Progenitor cell of endocrine pancreas (in vitro differentiated cells): ENCODE results near the gene VPS26C. TPM values are rescaled to one million over a fixed set of nuclear protein-coding genes. Genes with fewer than 3 reads are reported as not detected.

Experiments
- DNase-seq: peaks from one replicate; pipeline ENCODE4 v3.0.0; 2021; ENCODE audit warnings: low spot score; ENCODE audit not compliant: unreplicated experiment
- H3K27ac Mint-ChIP-seq: 2 replicates; pipeline ENCODE4 v1.8.0; 2021; ENCODE audit warnings: mild to moderate bottlenecking, moderate library complexity, mixed read lengths
- H3K27me3 Mint-ChIP-seq: 2 replicates; pipeline ENCODE4 v1.8.0; 2021; ENCODE audit warnings: mixed read lengths
- H3K36me3 Mint-ChIP-seq: 2 replicates; pipeline ENCODE4 v1.8.0; 2022; ENCODE audit warnings: mixed read lengths; ENCODE audit not compliant: insufficient read depth
- H3K4me1 Mint-ChIP-seq: 2 replicates; pipeline ENCODE4 v1.8.0; 2021; ENCODE audit warnings: low read depth, mixed read lengths
- H3K4me3 Mint-ChIP-seq: 2 replicates; pipeline ENCODE4 v1.8.0; 2021; ENCODE audit warnings: low read depth, mild to moderate bottlenecking, moderate library complexity, mixed read lengths
- H3K9me3 Mint-ChIP-seq: 2 replicates; pipeline ENCODE4 v1.8.0; 2021; ENCODE audit warnings: low read depth, mixed read lengths
- total RNA-seq: library from RNA; stranded (reverse); gene quantifications from 2 replicates; pipeline ENCODE4 v1.2.1, GENCODE V29; 2021
- TF ChIP-seq, protein P1 (sequence below): fragments of 200-600 bp; sonication (generic); IDR thresholded peaks from one replicate; pipeline ENCODE4 v1.5.0; 2021; ENCODE audit warnings: antibody characterized with exemption, mild to moderate bottlenecking; ENCODE audit not compliant: unreplicated experiment

The VPS26C gene
- total RNA-seq, 1 donor from 2014 or later, result 38.7 TPM

DNA sequence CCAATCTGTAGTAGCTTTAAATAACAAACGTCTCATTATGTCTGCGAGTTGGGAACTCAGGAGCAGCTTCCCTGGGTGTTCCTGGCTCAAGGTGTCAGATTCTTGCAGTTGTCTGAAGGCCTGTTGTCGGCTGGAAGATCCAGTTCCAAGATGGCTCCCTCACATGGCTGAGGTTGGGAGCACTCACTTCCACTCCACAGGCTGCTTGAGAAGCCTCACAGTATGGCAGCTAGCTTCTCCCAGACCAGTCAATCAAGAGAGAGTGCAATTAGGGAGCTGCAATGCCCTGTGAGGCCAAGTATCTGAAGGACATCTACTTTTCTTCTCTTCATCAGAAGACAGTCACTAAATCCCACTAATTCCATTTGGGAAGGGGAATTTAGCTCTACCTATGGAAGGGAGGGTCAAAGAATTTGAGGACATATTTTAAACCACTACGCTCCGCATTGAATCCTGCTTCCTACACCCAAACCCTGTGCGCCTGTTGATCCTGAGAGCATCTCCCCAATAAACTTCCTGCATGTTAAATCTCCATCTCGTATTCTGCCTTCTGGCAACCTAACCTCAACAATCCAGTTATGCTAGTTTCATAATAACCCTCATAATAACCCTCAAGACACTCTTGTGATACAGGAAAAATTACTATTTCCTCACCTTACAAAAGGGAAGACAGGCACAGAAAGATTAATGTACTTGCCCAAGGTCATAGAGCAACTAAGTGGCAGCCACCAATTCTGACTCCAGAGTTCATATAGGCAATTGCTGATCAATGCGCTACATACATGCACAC lies 3.6 kb upstream of the VPS26C start:
- Mint-ChIP-seq H3K9me3 (no peaks in the 10 kb centered on the region), H3K36me3 (no peaks in the 10 kb centered on the region), H3K27ac (no peak overlapping the region), H3K4me1 (peaks cover 9% of the 10 kb centered on the region), H3K27me3 (peaks cover 5% of the 10 kb centered on the region), H3K4me3 (no peak overlapping the region)
- TF ChIP-seq, protein P1, sequence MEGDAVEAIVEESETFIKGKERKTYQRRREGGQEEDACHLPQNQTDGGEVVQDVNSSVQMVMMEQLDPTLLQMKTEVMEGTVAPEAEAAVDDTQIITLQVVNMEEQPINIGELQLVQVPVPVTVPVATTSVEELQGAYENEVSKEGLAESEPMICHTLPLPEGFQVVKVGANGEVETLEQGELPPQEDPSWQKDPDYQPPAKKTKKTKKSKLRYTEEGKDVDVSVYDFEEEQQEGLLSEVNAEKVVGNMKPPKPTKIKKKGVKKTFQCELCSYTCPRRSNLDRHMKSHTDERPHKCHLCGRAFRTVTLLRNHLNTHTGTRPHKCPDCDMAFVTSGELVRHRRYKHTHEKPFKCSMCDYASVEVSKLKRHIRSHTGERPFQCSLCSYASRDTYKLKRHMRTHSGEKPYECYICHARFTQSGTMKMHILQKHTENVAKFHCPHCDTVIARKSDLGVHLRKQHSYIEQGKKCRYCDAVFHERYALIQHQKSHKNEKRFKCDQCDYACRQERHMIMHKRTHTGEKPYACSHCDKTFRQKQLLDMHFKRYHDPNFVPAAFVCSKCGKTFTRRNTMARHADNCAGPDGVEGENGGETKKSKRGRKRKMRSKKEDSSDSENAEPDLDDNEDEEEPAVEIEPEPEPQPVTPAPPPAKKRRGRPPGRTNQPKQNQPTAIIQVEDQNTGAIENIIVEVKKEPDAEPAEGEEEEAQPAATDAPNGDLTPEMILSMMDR, result no peak
- DNase-seq, result no peak

DNA sequence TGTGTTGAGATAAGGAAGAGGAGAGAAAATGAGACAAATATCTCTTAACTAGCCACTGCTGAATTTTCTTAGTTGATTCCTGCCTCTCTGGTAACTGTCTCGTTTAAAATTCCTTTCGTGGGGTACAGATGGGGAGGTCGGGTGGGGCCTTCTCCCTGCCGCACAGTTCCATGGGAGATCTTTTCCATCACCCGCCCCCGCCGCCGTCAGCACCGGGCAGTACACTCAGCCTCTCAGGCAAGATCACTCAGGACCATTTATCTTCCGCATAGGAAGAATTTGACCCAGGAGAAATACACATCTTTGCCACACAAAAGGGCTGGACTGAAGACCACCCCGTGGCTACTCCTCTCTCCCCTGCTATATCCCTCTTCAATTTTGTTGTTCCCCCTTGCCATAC lies 2.3 kb upstream of the VPS26C start:
- Mint-ChIP-seq H3K36me3 (no peaks in the 10 kb centered on the region), H3K27me3 (peaks cover 5% of the 10 kb centered on the region), H3K9me3 (no peaks in the 10 kb centered on the region), H3K4me1 (peaks cover 14% of the 10 kb centered on the region), H3K27ac (peak overlapping the region; percentile 63), H3K4me3 (peak overlapping the region; percentile 90)
- no peak for DNase-seq
- TF ChIP-seq, protein P1, result no peak

DNA sequence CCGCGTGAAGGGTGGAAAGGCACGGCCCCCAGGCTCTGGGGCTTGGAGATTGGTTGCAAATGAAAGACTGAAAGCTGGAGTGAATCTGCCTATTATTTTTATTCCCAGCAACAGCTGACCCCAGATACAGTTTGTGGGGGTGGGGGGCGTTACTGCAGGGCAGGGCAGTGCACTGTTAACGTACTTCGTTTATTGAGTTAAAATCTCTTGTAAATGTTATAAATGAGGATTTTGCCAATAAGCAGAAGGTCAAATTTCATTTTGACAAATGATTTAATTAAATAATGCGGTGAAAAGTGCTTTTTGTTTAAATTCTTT lies 1.0 kb upstream of the VPS26C start:
- Mint-ChIP-seq H3K27ac (peak overlapping the region; percentile 99), H3K36me3 (no peaks in the 10 kb centered on the region), H3K27me3 (no peaks in the 10 kb centered on the region), H3K4me1 (peaks cover 14% of the 10 kb centered on the region), H3K4me3 (peak overlapping the region; percentile 90), H3K9me3 (no peaks in the 10 kb centered on the region)
- TF ChIP-seq, protein P1, result no peak
- no peak for DNase-seq

DNA sequence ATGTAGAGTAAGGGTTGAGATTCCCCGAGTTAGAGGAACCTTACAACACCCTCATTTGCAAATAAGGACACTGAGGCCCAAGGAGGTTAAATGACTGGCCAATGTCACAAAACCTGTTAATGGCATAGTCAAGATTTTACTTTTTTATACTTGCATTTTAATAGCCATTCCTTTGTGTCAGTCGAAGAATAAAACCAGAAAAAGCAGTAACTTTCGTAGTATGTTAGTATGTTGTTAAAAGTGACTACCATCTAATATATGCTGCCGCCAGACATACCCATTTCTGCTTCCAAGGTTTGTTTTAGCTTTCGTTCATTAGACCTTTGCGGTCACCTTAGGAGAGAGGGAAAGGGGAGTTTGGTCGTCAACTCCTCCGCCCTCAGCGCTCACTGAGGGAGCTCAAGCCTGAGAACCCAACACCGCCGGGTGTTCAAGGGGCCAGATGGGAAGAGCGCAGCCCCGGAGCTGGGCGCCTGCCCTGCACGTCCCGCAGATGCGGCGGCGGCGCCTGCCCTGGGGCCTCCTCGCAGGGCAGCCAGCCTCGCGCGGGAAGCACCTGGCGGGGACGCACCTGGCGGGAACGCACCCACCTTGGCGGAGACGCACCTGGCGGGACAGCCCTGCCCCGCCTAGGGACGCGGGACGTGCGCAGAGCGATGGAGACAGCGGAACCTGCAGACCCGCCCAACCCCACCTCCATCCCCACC lies 466 bp downstream of the VPS26C start:
- no peaks in the 10 kb centered on the region for H3K9me3 Mint-ChIP-seq
- H3K27me3 Mint-ChIP-seq, result no peaks in the 10 kb centered on the region
- H3K27ac Mint-ChIP-seq, result peak overlapping the region; percentile 99
- peak; percentile 56 for DNase-seq
- no peaks in the 10 kb centered on the region for H3K36me3 Mint-ChIP-seq
- TF ChIP-seq, protein P1, result no peak
- H3K4me3 Mint-ChIP-seq, result peak overlapping the region; percentile 90
- peaks cover 14% of the 10 kb centered on the region for H3K4me1 Mint-ChIP-seq

DNA sequence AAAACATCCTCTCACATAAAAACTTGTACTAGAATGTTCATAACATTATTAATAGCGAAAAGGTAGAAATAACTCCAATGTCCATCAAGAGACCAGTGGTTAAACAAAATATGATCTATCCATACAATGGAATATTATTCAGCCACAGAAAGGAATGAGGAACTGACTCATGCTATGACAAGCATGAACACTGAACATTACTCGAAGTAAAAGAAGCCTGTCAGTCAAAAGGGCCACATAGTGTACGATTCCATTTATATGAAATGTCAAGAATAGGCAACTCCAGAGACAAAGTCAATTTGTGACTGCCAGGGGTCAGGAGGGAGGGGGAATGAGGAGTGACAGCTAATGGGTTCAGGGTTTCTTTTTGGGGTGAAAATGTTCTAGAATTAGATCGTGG lies 2.3 kb downstream of the VPS26C start:
- H3K27ac Mint-ChIP-seq, result no peak overlapping the region
- H3K4me1 Mint-ChIP-seq, result peaks cover 14% of the 10 kb centered on the region

More for the DNA sequence above, 2.3 kb downstream of the VPS26C start:
- Mint-ChIP-seq H3K36me3 (no peaks in the 10 kb centered on the region), H3K9me3 (no peaks in the 10 kb centered on the region), H3K27me3 (no peaks in the 10 kb centered on the region), H3K4me3 (no peak overlapping the region)
- DNase-seq, result no peak
- TF ChIP-seq, protein P1, result no peak
